GM10266 (cell line): ENCODE data around the gene NOX5.
"Not testable (repeated sequence)": the region's sequence is repeated elsewhere in the genome, so short reads cannot be mapped to it uniquely, and the experiment has no call there.

Experiments
- DNase-seq: peaks from one replicate; pipeline ENCODE4 v3.0.0; 2012; ENCODE audit errors: extremely low spot score
- TF ChIP-seq, protein P1 (sequence below): IDR thresholded peaks from 2 replicates; pipeline ENCODE4 v1.5.1; 2012; ENCODE audit warnings: mild to moderate bottlenecking, low read depth; ENCODE audit not compliant: control insufficient read depth, insufficient read depth; ENCODE audit errors: missing control alignments

The NOX5 gene

GRCh38 chr15:69066007-69066995 lies 51.8 kb downstream of the NOX5 start:
- no peak for DNase-seq

GRCh38 chr15:69067296-69067695 lies 52.8 kb downstream of the NOX5 start:
- TF ChIP-seq, protein P1, sequence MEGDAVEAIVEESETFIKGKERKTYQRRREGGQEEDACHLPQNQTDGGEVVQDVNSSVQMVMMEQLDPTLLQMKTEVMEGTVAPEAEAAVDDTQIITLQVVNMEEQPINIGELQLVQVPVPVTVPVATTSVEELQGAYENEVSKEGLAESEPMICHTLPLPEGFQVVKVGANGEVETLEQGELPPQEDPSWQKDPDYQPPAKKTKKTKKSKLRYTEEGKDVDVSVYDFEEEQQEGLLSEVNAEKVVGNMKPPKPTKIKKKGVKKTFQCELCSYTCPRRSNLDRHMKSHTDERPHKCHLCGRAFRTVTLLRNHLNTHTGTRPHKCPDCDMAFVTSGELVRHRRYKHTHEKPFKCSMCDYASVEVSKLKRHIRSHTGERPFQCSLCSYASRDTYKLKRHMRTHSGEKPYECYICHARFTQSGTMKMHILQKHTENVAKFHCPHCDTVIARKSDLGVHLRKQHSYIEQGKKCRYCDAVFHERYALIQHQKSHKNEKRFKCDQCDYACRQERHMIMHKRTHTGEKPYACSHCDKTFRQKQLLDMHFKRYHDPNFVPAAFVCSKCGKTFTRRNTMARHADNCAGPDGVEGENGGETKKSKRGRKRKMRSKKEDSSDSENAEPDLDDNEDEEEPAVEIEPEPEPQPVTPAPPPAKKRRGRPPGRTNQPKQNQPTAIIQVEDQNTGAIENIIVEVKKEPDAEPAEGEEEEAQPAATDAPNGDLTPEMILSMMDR = no peak

More at GRCh38 chr15:69066007-69066995, 51.8 kb downstream of the NOX5 start:
- TF ChIP-seq, protein P1 = no peak

GRCh38 chr15:69068157-69068556 lies 53.7 kb downstream of the NOX5 start:
- TF ChIP-seq, protein P1 = no peak
- no peak for DNase-seq

More at GRCh38 chr15:69067296-69067695, 52.8 kb downstream of the NOX5 start:
- no peak for DNase-seq

GRCh38 chr15:69069290-69069689 lies 54.8 kb downstream of the NOX5 start:
- not testable (repeated sequence) for DNase-seq

DNA sequence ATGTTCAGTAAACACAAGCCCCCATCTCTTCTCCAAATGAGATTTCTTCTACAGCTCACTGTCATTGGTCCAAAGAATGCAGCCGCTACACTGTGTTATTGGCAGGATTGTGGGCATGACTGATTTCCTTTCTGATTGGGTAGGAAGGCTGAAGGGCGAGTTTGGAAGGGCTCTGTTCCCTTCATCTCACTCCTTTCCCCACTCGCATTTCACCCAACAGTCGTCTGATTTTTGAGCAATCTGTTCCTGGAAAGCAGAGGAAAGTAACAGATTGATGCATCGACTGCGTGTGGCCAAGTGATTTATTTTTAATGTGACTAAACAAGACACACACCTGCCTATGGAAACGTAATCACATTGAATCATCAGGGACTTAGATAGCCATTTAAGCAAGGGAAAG lies 55.5 kb downstream of the NOX5 start:
- no peak for DNase-seq

DNA sequence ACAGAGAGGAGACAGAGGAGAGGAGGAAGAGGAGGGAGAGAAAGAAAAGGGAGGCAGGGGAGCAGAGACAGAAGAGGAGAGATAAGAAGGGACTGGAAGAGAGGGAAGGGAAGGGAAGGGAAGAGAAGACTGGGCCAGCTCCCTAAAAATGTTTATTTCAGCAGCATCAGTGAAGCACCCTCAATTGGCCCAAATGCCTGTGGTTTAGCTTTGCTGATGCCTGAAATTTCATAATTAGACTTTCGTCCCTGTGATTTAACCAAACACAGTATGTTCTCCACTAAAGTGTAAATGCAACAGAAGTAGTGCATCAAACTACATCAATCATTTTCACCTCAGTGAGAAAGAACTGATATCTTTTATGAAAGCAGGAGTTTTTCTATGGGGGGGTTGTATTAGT lies 55.9 kb downstream of the NOX5 start:
- TF ChIP-seq, protein P1 = no peak
- DNase-seq = no peak

More for the DNA sequence above, 55.5 kb downstream of the NOX5 start:
- TF ChIP-seq, protein P1 = no peak

DNA sequence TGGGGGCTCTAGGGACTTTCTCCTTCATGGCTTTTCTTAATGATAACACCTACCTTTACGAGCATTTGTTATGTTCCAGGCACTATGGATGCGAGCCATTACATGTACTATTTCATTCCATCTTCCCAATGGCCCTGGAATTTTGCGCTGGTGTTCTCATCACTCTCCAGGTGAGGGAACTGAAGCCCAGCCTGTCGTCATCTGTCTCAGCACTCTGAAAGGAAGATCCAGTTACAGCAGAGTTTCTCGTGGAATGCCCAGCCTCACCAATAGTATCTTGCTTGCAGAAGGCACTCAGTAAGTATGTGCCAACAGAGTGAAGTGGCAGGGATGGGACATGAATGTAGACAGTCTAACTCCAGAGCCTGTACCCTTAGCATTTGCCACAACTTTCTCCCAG lies 56.8 kb downstream of the NOX5 start:
- TF ChIP-seq, protein P1 = no peak
- no peak for DNase-seq
